Measurements from ENCODE around the gene UBE2V1.

GRCh38 chr20:50111120-50111828 lies 1.7 kb downstream of the UBE2V1 start:
- no peak for TF ChIP-seq POLR2AphosphoS5 (IDR thresholded peaks at IDR 0.05; ENCODE audit: low read depth, low read length)
- no peak for TF ChIP-seq POLR2A (IDR thresholded peaks at IDR 0.05; ENCODE audit: low read depth, low read length)
